Measurements from ENCODE around the gene FBXO2.

FBXO2 gene

DNA sequence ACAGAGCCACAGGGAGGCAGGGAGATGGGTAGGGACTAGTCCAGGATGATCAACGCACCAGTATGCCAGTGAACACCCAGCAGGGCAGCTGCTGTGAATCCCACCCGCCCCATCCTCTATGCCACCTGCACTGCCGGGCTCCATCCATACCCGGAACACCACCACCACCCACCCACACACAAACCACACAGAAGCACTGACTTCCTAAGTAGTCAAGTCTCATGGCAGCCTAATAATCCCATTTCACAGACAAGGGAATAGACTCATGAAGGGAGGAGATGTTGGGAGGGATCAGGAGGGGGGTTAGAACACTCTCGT is 43.6 kb upstream of the FBXO2 start:
- H3K4me3 ChIP-seq (replicated peaks in 1 of 2; ENCODE audit: low read depth in 2 of 2, low read length in 2 of 2) = no peak overlapping the region
- TF ChIP-seq, protein P1, sequence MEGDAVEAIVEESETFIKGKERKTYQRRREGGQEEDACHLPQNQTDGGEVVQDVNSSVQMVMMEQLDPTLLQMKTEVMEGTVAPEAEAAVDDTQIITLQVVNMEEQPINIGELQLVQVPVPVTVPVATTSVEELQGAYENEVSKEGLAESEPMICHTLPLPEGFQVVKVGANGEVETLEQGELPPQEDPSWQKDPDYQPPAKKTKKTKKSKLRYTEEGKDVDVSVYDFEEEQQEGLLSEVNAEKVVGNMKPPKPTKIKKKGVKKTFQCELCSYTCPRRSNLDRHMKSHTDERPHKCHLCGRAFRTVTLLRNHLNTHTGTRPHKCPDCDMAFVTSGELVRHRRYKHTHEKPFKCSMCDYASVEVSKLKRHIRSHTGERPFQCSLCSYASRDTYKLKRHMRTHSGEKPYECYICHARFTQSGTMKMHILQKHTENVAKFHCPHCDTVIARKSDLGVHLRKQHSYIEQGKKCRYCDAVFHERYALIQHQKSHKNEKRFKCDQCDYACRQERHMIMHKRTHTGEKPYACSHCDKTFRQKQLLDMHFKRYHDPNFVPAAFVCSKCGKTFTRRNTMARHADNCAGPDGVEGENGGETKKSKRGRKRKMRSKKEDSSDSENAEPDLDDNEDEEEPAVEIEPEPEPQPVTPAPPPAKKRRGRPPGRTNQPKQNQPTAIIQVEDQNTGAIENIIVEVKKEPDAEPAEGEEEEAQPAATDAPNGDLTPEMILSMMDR (IDR thresholded peaks at IDR 0.05; ENCODE audit: low read depth, low read length) = no peak
- no peak for DNase-seq (ENCODE audit: low read depth in 2 of 2)

DNA sequence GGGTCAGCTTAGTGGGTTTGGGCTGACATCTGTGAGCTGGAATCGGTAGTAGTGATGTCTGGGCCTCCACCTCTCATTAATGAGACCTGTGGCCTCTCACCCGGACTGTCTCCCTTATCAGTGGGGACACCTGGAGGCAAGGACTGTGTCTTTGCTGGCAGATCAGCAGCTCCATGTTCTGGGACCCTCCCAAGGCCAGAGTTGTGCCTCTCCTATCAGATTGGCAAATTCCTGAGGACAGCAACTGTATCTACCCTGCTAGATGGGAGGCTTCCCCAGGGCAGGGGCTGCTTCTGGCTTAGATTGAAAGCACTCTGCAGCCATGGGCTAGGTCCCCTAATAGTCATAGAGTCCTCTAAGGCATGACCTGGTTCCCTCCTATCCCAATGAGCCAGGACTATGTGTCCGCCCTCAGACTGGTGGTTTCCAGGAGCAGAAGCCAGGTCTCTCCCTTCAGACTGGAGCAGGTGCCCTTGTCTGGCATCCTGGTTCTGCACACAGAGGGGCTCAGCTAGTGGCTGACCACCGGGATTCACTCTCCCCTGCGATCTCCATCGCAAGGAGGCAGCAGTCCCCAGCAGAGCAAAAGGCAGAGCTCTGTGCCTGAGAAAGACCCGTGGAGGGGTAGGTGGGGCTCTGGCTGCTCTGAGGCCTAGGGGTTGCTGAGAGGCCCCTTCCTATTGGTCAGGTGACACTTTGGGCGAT is 43.1 kb upstream of the FBXO2 start:
- DNase-seq (ENCODE audit: low read depth in 2 of 2) = no peak
- TF ChIP-seq, protein P1 (IDR thresholded peaks at IDR 0.05; ENCODE audit: low read depth, low read length) = no peak

DNA sequence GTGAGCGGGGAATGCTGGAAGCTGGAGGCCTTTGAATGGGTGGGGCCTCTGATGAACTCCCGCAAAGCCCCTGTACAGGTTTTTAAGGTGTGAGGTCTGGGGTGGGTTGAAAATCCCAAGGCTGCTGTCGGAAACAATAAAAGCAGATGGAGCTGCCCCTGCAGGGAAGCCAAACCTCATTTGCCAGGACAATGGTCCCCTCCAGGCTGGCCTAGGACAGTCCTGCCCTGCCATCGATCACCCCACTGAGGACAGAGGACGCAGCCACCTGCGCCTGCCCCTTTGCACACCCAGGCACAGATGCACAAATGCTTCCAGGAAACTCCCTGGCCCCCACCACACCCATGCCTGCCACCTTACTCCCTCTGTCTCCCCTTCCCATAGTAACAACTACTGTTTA is 41.6 kb upstream of the FBXO2 start:
- no peak for DNase-seq (ENCODE audit: low read depth in 2 of 2)
- H3K4me3 ChIP-seq (replicated peaks in 1 of 2; ENCODE audit: low read depth in 2 of 2, low read length in 2 of 2) = no peak overlapping the region
- TF ChIP-seq, protein P1 (IDR thresholded peaks at IDR 0.05; ENCODE audit: low read depth, low read length) = no peak

More for the DNA sequence above, 43.1 kb upstream of the FBXO2 start:
- no peak overlapping the region for H3K4me3 ChIP-seq (replicated peaks in 1 of 2; ENCODE audit: low read depth in 2 of 2, low read length in 2 of 2)

DNA sequence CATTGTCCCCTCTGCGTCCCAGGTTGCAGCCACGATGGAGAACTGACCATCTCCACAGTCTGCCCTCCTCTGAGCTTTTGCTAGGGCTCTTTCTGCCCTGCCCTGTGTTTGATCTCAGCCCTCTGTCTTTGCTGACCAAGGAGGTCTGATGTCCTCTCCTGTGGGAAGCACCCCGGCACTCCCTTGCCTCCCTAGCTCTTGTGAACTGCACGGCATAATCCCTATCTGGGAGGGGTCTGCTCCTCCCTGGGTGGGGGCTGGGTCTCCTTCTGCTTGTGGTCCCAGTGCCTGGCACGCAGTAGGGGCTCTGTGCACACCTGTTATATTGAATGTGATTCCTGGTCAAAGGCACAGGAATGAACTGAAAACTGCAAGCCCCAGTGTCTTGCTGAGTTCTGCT is 39.7 kb upstream of the FBXO2 start:
- DNase-seq (ENCODE audit: low read depth in 2 of 2) = no peak
- no peak overlapping the region for H3K4me3 ChIP-seq (replicated peaks in 1 of 2; ENCODE audit: low read depth in 2 of 2, low read length in 2 of 2)
- TF ChIP-seq, protein P1 (IDR thresholded peaks at IDR 0.05; ENCODE audit: low read depth, low read length) = no peak

DNA sequence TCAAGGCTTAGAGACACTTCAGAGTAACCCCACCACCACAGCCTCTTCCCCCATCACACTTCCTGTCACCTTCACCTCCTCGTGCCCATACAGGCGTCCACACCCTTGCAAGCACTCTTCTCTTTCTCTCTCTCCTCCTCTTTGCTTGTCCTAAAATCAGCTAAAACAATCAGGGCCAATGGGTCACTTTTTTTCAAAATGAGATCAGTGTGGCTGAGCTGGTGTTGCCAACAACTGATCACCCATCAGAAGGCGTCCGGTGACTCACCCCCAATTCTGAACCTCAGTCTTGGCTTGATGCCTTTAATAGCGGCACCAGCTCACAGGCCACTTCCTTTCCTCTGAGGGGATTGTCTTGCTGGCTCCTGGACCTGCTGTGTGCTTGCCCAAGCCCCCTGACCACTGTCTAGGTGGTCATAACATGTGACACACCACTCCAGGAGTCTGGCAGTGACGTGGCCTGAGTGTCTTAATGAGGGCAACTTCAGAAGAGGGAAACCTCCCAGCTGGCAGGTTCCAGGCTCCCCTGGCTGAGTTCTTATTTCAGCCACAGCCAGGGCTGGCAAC is 38.9 kb upstream of the FBXO2 start:
- DNase-seq (ENCODE audit: low read depth in 2 of 2) = peak; percentile 58 to 86

DNA sequence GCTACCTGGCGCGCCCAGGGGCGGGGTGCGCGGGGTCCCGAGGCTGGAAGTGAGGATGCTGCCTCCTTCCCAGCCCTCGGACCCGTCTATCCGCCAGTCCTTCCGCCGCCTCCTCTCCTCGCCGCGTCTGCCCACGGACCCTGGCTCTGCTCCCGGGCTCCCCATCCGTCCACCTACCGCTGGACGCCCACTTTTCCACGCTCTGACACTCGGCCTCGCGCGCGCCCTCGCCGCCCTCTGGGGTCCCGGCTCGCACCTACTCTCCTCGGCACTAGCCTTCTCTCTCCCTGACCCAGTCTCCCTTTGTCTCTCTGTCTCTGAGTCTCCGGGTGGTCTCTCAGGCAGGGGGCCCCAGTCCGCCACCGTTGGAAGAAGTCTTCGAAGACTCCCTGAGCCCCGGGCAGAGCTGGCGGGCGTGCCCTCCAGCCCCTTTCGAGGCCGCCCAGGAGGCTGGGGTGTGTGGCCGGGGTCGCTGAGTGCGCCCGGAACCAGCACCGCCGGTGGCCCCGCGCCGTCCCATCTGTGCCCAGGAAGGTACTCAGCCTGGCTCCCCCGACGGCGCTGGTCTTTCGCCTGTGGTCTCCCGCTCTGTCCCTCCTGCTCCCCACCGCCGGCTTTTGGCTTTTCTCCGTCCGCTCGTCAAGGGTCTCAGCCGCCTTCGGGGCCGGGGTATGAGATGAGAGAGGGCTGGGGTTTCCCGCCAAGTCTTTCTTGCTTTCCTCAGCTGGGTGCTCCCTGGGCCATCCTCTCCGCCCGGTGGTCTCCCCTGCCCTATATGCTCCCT is 37.9 kb upstream of the FBXO2 start:
- no peak overlapping the region for H3K4me3 ChIP-seq (replicated peaks in 1 of 2; ENCODE audit: low read depth in 2 of 2, low read length in 2 of 2)
- DNase-seq (ENCODE audit: low read depth in 2 of 2) = no peak
- TF ChIP-seq, protein P1 (IDR thresholded peaks at IDR 0.05; ENCODE audit: low read depth, low read length) = no peak

More for the DNA sequence above, 38.9 kb upstream of the FBXO2 start:
- TF ChIP-seq, protein P1 (IDR thresholded peaks at IDR 0.05; ENCODE audit: low read depth, low read length) = no peak
- H3K4me3 ChIP-seq (replicated peaks in 1 of 2; ENCODE audit: low read depth in 2 of 2, low read length in 2 of 2) = no peak overlapping the region

All from cardiac fibroblast (primary cell).